ENCODE data around the gene ZC3H4.
"Not testable (repeated sequence)": the region's sequence is repeated elsewhere in the genome, so short reads cannot be mapped to it uniquely, and the experiment has no call there.

The ZC3H4 gene

DNA sequence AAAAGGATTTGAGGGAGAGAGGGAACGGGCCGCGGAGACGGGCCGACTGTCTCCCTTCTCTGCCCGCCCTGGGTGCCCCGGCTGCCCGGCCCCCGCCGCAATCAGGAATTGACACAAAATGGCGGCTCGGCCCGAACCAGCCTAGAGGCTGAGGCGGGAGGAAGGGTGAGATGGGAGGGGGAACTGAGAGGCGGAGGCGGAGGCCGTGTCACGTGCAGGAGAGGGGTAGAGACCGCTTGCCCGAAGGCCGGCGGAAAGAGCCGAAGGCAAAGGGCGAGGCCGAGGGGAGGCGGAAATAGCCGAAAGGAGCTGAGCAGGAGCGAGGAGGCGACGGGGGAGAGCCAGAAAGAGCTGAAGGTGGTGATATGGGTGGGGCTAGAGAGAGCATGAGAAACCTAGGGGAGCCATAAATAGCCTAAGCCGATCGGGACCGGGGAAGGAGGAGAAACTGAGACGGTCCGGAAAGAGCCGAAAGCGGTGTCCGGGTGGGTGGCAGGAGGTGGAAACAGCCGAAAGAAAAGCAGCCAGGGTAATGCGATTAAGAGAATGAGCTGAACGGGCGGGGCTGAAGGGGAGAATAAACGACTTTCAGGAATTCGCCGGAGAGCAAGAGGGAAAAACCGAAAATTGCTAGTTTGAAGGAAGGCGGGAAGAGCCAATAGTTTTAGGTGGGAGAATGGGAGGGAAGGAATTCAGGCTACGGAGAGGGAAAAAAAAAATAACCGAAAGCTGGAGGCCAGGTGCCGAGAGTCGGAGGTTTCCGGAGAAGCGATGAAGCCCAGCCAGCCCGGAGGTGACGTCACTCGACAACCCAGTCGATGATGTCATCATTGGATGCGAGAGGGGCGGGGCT lies at the start of gene ZC3H4:
Gene ZC3H4, minus strand, starts transcription at position 780 of the 853 bp plus-strand sequence. CDS start 1,192 bp downstream, outside the sequence.
- DNase-seq (ENCODE audit: low read depth, low spot score), result peak; percentile 98

DNA sequence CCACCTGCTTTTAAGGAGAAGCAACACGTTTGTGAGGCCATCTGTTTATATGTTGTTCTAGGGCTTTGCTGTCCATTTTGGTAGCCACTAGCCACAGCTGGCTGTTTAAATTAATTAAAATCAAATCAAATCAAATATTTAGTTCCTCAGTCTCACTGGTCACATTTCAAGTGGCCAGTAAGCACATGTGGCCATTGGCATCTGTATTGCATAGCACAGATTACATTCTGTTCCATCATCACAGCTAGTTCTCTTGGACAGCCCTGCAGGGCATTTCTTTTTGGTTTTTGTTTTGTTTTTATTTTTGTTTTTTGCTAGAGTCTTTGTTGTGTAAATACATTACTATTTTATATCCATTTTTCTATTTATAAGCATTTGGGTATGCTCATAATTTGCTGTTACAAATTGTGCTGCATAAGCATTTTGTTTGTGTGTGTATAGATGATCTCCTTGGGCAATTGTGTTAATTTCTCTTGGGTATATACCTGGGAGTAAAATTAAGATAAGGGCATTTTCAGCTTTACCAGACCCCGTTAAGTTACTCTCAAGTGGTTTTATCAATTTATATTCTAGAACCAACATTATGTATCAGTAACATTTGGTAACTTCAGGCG lies 48.4 kb upstream of the ZC3H4 start:
- DNase-seq (ENCODE audit: low read depth, low spot score), result no peak

GRCh38 chr19:47158879-47159503 lies 45.4 kb upstream of the ZC3H4 start:
- no peak for DNase-seq (ENCODE audit: low read depth, low spot score)

GRCh38 chr19:47158367-47158791 lies 44.8 kb upstream of the ZC3H4 start:
- no peak for DNase-seq (ENCODE audit: low read depth, low spot score)

- no peak for DNase-seq (ENCODE audit: low read depth, low spot score)
Measured at GRCh38 chr19:47157431-47158321, 44.1 kb upstream of the ZC3H4 start.

- no peak for DNase-seq (ENCODE audit: low read depth, low spot score)
Measured at GRCh38 chr19:47156861-47157430, 43.4 kb upstream of the ZC3H4 start.

GRCh38 chr19:47155148-47155547 lies 41.6 kb upstream of the ZC3H4 start:
- DNase-seq (ENCODE audit: low read depth, low spot score), result no peak

DNA sequence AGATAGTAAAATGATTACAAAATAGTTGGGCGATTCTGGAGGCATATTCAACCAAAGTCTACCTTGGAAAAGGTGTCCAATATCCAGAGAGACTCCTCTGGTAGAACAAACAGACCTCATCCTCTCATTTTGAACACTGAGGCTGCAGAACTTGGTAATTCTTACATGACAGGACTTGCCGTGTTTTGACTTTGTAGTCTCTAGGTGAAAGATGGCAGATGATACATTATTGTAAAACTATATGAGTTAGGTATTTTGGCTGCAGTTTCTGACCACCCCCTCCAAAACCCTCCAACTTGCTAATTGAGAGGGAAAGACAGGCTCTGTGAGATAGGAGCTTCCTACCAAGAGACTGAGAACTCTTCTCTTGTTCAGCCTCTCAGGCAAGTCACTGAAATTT lies 39.7 kb upstream of the ZC3H4 start:
- DNase-seq (ENCODE audit: low read depth, low spot score), result no peak

DNA sequence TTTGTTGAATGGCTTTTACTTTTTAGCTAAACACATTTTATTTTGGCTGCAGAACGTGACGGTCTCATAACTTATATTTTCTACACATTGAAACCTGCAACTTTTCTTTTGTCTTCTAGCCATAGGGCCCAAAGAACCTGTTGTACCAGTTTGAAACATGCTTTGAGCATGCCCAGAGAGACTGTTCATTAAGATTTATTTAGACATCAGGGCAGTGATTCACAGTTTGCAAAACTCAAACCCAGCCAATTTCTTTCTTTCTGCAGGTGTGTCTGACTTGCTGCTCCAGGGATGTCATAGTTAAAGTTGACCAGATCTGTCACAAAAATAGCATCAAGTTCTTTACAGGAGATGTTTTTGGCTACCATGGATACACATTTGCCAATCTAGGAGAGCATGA lies 39.1 kb upstream of the ZC3H4 start:
- DNase-seq (ENCODE audit: low read depth, low spot score), result no peak

DNA sequence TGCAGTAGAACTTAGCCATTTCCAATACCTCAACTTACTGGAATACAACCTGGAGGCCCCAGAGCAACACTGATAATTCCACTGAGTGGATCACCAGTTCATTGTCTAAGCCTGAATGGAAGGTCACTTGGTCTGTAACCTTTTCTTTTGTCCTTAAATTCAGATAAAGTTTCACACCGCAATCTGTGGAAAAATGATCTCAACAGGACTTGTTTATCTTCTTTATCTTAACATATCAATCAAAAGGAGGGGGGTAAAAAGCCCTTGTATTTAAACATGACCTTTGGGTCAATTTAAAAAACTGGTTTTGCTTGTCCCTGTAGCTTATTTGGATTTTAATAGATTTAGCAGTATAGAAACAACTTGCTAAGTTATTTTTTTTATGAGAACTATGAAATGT lies 38.6 kb upstream of the ZC3H4 start:
- no peak for DNase-seq (ENCODE audit: low read depth, low spot score)

GRCh38 chr19:47151627-47152026 lies 38.1 kb upstream of the ZC3H4 start:
- no peak for DNase-seq (ENCODE audit: low read depth, low spot score)

DNA sequence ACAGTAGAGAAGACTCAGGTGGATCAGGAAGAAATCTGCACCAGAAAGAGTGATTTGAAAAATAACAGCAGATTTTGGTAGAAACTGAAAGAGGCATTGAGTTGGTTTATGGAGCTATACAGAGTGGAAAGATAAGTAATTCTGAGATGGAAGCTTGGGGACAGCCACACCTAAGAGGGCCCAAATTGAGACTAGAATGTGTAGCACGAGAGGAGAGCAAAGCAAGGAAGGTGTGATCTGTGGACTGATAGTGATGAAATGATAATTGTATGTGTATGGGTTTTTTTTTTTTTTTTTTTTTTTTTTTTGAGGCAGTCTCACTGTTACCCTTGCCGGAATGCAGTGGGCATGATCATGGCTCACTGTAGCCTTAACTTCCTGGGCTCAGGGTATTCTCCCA lies 33.3 kb upstream of the ZC3H4 start:
- DNase-seq (ENCODE audit: low read depth, low spot score), result no peak

GRCh38 chr19:47145639-47146486 lies 32.3 kb upstream of the ZC3H4 start:
- no peak for DNase-seq (ENCODE audit: low read depth, low spot score)

DNA sequence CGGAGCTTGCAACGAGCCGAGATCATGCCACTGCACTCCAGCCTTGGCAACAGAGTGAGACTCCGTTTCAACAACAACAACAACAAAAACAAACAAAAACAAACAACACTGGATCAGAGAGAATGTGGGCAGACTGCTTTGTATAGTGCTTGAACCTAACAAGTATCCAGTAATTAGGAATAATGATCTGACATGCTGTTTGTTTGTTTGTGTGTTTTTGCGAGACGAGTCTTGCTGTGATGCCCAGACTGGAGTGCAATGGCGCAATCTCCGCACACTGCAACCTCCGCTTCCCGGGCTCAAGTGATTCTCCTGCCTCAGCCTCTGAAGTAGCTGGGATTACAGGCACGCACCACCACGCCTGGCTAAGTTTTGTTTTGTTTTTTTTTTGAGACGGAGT lies 31.1 kb upstream of the ZC3H4 start:
- DNase-seq (ENCODE audit: low read depth, low spot score), result no peak

- DNase-seq (ENCODE audit: low read depth, low spot score), result no peak
Measured at GRCh38 chr19:47143322-47144073, 29.9 kb upstream of the ZC3H4 start.

- no peak for DNase-seq (ENCODE audit: low read depth, low spot score)
Measured at GRCh38 chr19:47142779-47143178, 29.2 kb upstream of the ZC3H4 start.

GRCh38 chr19:47141695-47142094 lies 28.1 kb upstream of the ZC3H4 start:
- no peak for DNase-seq (ENCODE audit: low read depth, low spot score)

DNA sequence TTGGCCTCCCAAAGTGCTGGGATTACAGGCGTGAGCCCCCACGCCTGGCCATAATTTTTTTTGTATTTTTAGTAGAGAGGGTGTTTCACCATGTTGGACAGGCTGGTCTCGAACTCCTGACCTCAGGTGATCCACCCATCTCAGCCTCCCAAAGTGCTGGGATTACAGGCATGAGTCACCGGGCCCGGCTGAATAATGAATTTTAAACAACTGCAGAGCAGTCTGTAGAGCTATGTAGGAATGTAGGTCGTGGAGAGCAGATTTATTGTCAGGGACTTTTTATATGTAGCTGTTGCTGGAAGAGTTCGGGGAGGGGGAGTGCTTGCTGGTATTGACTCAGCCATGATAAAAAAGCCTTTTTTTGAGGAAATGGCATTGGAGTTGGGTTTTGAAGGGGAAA lies 27.7 kb upstream of the ZC3H4 start:
- not testable (repeated sequence) for DNase-seq (ENCODE audit: low read depth, low spot score)

DNA sequence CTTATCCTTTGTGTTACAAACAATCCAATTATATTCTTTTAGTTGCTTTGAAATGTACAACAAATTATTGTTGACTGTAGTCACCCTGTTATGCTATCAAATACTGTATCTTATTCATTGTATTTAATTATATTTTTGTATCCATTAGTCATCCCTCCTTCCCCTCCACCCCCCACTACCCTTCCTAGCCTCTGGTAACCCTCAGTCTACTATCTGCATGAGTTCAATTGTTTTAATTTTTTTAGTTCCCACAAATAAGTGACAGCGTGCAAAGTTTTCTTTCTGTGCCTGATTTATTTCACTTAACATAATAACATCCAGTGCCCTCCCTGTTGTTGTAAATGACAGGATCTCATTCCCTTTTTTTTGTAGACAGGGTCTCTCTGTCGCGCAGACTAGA lies 21.6 kb upstream of the ZC3H4 start:
- DNase-seq (ENCODE audit: low read depth, low spot score), result no peak

DNA sequence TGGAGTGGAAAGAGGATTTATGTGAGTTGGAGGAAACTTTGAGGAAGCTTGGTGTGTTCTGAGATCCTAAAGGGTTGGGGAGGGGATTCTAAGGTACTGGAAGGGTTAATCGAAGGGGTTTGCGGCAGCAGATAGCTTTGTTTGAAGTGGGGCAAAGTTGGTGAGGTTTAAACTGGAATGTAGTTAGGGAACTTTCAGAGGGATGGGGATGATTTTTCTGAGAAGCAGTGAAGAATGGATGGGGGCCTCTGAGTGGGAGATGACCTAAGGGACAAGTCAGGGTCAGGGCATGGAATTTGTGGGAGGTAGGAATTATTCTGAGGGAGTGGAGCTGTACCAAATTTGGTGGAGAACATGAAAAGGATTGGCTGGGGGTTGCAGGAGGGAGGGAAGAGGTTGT lies 21.0 kb upstream of the ZC3H4 start:
- no peak for DNase-seq (ENCODE audit: low read depth, low spot score)
